HepG2 (cell line): ENCODE measurements around the gene SYT1.

ENCODE experiments used
- ARNT ChIP-seq: fragments of 450-650 bp; IDR thresholded peaks from 2 replicates; pipeline ENCODE4 v1.6.1; 2017
- CTCF ChIP-seq: sonication (generic); formaldehyde crosslinking; IDR thresholded peaks from 2 replicates; pipeline ENCODE4 v1.5.0; 2020; ENCODE audit warnings: mild to moderate bottlenecking, missing genetic modification reagents, moderate library complexity
- KAT7 ChIP-seq: IDR thresholded peaks from 2 replicates; pipeline ENCODE4 v1.6.1; 2018; ENCODE audit warnings: borderline replicate concordance, missing compliant biosample characterization
- MTA3 ChIP-seq: sonication (generic); formaldehyde crosslinking; IDR thresholded peaks from 2 replicates; pipeline ENCODE4 v1.4.0; 2020; ENCODE audit warnings: missing genetic modification reagents
- MXD1 ChIP-seq: sonication (generic); formaldehyde crosslinking; IDR thresholded peaks from 2 replicates; pipeline ENCODE4 v1.4.0; 2020; ENCODE audit warnings: mild to moderate bottlenecking, missing genetic modification reagents
- NCOA1 ChIP-seq: sonication (generic); formaldehyde crosslinking; IDR thresholded peaks from 2 replicates; pipeline ENCODE4 v1.9.0; 2021; ENCODE audit warnings: missing genetic modification reagents
- POLR2AphosphoS5 ChIP-seq: IDR thresholded peaks from 2 replicates; pipeline ENCODE4 v1.6.1; 2012; ENCODE audit warnings: low read depth, low read length
- SIN3B ChIP-seq: fragments of 150-350 bp; IDR thresholded peaks from 2 replicates; pipeline ENCODE4 v1.6.1; 2014; ENCODE audit warnings: low read length
- SRSF9 ChIP-seq: fragments of 200-400 bp; formaldehyde crosslinking; IDR thresholded peaks from 2 replicates; pipeline ENCODE4 v1.6.1; 2018; ENCODE audit warnings: borderline replicate concordance, mild to moderate bottlenecking, low read depth, low read length; ENCODE audit not compliant: insufficient read depth, poor library complexity, severe bottlenecking
- TCF7 ChIP-seq: sonication (generic); IDR thresholded peaks from 2 replicates; pipeline ENCODE4 v1.6.1; 2016; ENCODE audit warnings: antibody characterized with exemption, low read depth
- ZBTB26 ChIP-seq: IDR thresholded peaks from 2 replicates; pipeline ENCODE4 v1.6.1; 2016; ENCODE audit warnings: missing compliant biosample characterization, missing genetic modification reagents, borderline replicate concordance
- ZFX ChIP-seq: sonication (generic); formaldehyde crosslinking; IDR thresholded peaks from 2 replicates; pipeline ENCODE4 v1.4.0; 2020; ENCODE audit warnings: mild to moderate bottlenecking, low read depth, missing genetic modification reagents, moderate library complexity

- TF ChIP-seq ARNT (no peak), NCOA1 (CRISPR knock-in tag) (no peak), CTCF (no peak), SRSF9 (no peak), MTA3 (CRISPR knock-in tag) (no peak), ZBTB26 (CRISPR knock-in tag) (no peak), SIN3B (no peak), TCF7 (no peak), ZFX (CRISPR knock-in tag) (no peak), MXD1 (CRISPR knock-in tag) (no peak), KAT7 (CRISPR knock-in tag) (no peak), POLR2AphosphoS5 (no peak)
Observed at GRCh38 chr12:78917513-78917912, 52.9 kb downstream of the SYT1 start.
